Measurements from ENCODE around the gene ADRA2C. TPM values are rescaled to one million over a fixed set of nuclear protein-coding genes. Genes with fewer than 3 reads are reported as not detected.

ADRA2C gene
- total RNA-seq, 1 experiment from 2014 or later, result 8.6 TPM

- Histone ChIP-seq H3T11ph (ENCODE audit: low read length) (no peak overlapping the region), H3K27ac (ENCODE audit: insufficient read length, low read depth, low read length) (no peak overlapping the region), H2BK20ac (ENCODE audit: low read depth, low read length, poor library complexity, severe bottlenecking) (no peak overlapping the region), H3K4ac (ENCODE audit: low read depth, low read length) (no peak overlapping the region), H3K23ac (ENCODE audit: insufficient read length, low read depth, low read length) (no peak overlapping the region), H2BK5ac (ENCODE audit: insufficient read length, low read length) (no peak overlapping the region), H4K91ac (ENCODE audit: insufficient read length, low read depth, low read length) (no peak overlapping the region), H3K23me2 (ENCODE audit: insufficient read length, low read depth, low read length, poor library complexity, severe bottlenecking) (peaks cover 2% of the 10 kb centered on the region), H3K9ac (ENCODE audit: extremely low read depth, insufficient read length, low read length) (no peak overlapping the region), H3K56ac (ENCODE audit: insufficient read length, low read depth, low read length) (no peak overlapping the region), H3K79me2 (ENCODE audit: insufficient read depth, low read length) (no peaks in the 10 kb centered on the region), H3K4me1 (ENCODE audit: insufficient read depth, low read length) (no peaks in the 10 kb centered on the region), H3K14ac (ENCODE audit: insufficient read depth, low read length) (no peak overlapping the region), H2BK12ac (ENCODE audit: insufficient read length, low read depth, low read length) (no peak overlapping the region), H2AK5ac (ENCODE audit: insufficient read length, low read length) (no peak overlapping the region), H2BK15ac (ENCODE audit: low read depth, low read length) (no peak overlapping the region), H4K5ac (ENCODE audit: insufficient read length, low read depth, low read length) (no peak overlapping the region), H2AFZ (ENCODE audit: low read length) (no peak overlapping the region), H3K9me3 (ENCODE audit: control insufficient read depth, low read depth, low read length) (no peaks in the 10 kb centered on the region), H4K20me1 (ENCODE audit: control insufficient read depth, insufficient read depth, insufficient read length) (no peaks in the 10 kb centered on the region), H3K79me1 (ENCODE audit: insufficient read depth, low read depth, low read length, poor library complexity, severe bottlenecking) (no peaks in the 10 kb centered on the region), H3K4me2 (ENCODE audit: insufficient read depth, insufficient read length, low read length) (no peak overlapping the region), H3K18ac (ENCODE audit: insufficient read length, low read depth, low read length) (no peak overlapping the region), H2BK120ac (ENCODE audit: low read depth, low read length, poor library complexity, severe bottlenecking) (no peak overlapping the region), H3K27me3 (ENCODE audit: insufficient read depth, low read length) (peaks cover 6% of the 10 kb centered on the region; the same call in 1 of the 2 replicates), H4K8ac (replicated peaks; ENCODE audit: insufficient read length, low read depth, low read length) (no peak overlapping the region)
- TF ChIP-seq CTCF (conservative IDR thresholded peaks at IDR 0.05), result no peak
- Mint-ChIP-seq H3K36me3 (ENCODE audit: insufficient read depth in 1 of 3, low read depth in 3 of 3) (peaks cover 0 to 8% (median 0%) of the 10 kb centered on the region in 3 experiments; a peak in 4 of 7 replicates), H3K27ac (no peak overlapping the region), H3K27me3 (ENCODE audit: low read depth) (peaks cover 42% of the 10 kb centered on the region), H3K4me3 (no peak overlapping the region), H3K9me3 (peaks cover 6 to 11% of the 10 kb centered on the region in 2 experiments), H3K4me1 (peaks cover 4 to 10% of the 10 kb centered on the region in 2 experiments)
- no peak for DNase-seq
- no CpG with 5 or more reads among the region's 10 CpGs for WGBS (ENCODE audit: extremely low coverage, insufficient read length, low lambda C conversion rate)
Observed at GRCh38 chr4:3760346-3760745, 5.8 kb upstream of the ADRA2C start.

Data from H9 (cell line).